K562 (cell line): ENCODE data around the gene F12. TPM values are rescaled to one million over a fixed set of nuclear protein-coding genes. Genes with fewer than 3 reads are reported as not detected.

ENCODE experiments used
- ATAC-seq: fragments of 200-7000 bp; cut with Tn5 transposase; 3 replicates; pipeline ENCODE4 v1.9.1; 2020; ENCODE audit warnings: moderate library complexity
- BruUV-seq: library from RNA; stranded (reverse); fragments of 400-500 nt; replicated peaks from 2 replicates; lab custom pipeline; 2021; lab: Mats Ljungman, UMichigan
- CTCF ChIA-PET: fragments of 300-600 bp; formaldehyde crosslinking; extraction: SDS; loops from one replicate; lab custom pipeline; 2021; ENCODE audit warnings: low intra/inter-chr PET ratio; lab: Yijun Ruan, JAX
- POLR2A ChIA-PET: fragments of 300-600, 350-650 bp; sonication (Branson Sonifier 250); formaldehyde crosslinking; extraction: SDS; loops from one replicate; lab custom pipeline; 2021; ENCODE audit warnings: antibody characterized with exemption, inconsistent platforms; lab: Yijun Ruan, JAX
- DNase-seq, 4 experiments: peaks; one replicate each; pipeline versions ENCODE4 v3.0.0 to v3.0.0-alpha.2; 2011 to 2018; ENCODE audit warnings: low spot score in 3 of 4, mixed read lengths in 3 of 4; ENCODE audit errors: extremely low read depth in 1 of 4
- FAIRE-seq: peaks from 2 replicates; lab custom pipeline; 2011; peaks lifted over from hg19 to GRCh38; lab: Jason Lieb, UNC
- H2AFZ ChIP-seq: 2 replicates; pipeline ENCODE4 v1.6.0; 2011; ENCODE audit warnings: low read depth, low read length, control low read depth, inconsistent platforms
- H3K27ac ChIP-seq: fragments of 200-600 bp; 3 replicates; pipeline ENCODE4 v1.8.0; 2011; ENCODE audit warnings: low read depth, mild to moderate bottlenecking, control low read depth, inconsistent platforms, low read length, moderate library complexity, mixed read lengths; ENCODE audit errors: extremely low read depth
- H3K27me3 ChIP-seq, 2 experiments: fragments of 300-600 bp in 1 of 2; 2 replicates in 1 of 2; 3 replicates in 1 of 2; pipeline versions ENCODE4 v1.6.0 to v1.8.0; 2011; ENCODE audit warnings: inconsistent platforms in 2 of 2, low read length in 2 of 2, mild to moderate bottlenecking in 1 of 2, mixed read lengths in 1 of 2, moderate library complexity in 1 of 2; ENCODE audit not compliant: control insufficient read depth in 2 of 2, insufficient read depth in 2 of 2
- H3K36me3 ChIP-seq: fragments of 300-600 bp; 3 replicates; pipeline ENCODE4 v1.8.0; 2011; ENCODE audit warnings: mild to moderate bottlenecking, low read length, inconsistent platforms; ENCODE audit not compliant: control insufficient read depth, insufficient read depth
- H3K4me1 ChIP-seq, 2 experiments: fragments of 200-600 bp in 1 of 2; replicated peaks in 1 of 2; 2 replicates in 1 of 2; 3 replicates in 1 of 2; pipeline versions ENCODE4 v1.5.1 to v1.8.0; 2011; ENCODE audit warnings: inconsistent platforms in 2 of 2, low read length in 2 of 2, mild to moderate bottlenecking in 1 of 2, mixed read lengths in 1 of 2, moderate library complexity in 1 of 2; ENCODE audit not compliant: control insufficient read depth in 2 of 2, insufficient read depth in 2 of 2
- H3K4me2 ChIP-seq: 2 replicates; pipeline ENCODE4 v1.6.1; 2011; ENCODE audit warnings: low read length, control low read depth, inconsistent platforms, mixed read lengths; ENCODE audit not compliant: insufficient read depth
- H3K4me3 ChIP-seq: fragments of 200-600 bp; sonication (generic), shearing (Covaris generic); 2 replicates; pipeline ENCODE4 v1.5.1; 2016; ENCODE audit warnings: control low read depth, inconsistent platforms
- H3K79me2 ChIP-seq: fragments of 200-600 bp; 3 replicates; pipeline ENCODE4 v1.8.0; 2011; ENCODE audit warnings: low read length, inconsistent platforms; ENCODE audit not compliant: control insufficient read depth, insufficient read depth
- H3K9ac ChIP-seq, 2 experiments: 2 replicates each; pipeline versions ENCODE4 v1.6.0 to v1.6.1; 2011; ENCODE audit warnings: low read depth in 2 of 2, low read length in 2 of 2, control low read depth in 1 of 2, inconsistent platforms in 1 of 2, mild to moderate bottlenecking in 1 of 2, mixed read lengths in 1 of 2; ENCODE audit not compliant: insufficient read depth in 1 of 2
- H3K9me1 ChIP-seq: one replicate; pipeline ENCODE4 v1.6.0; 2011; ENCODE audit warnings: inconsistent platforms, mild to moderate bottlenecking, low read length, moderate library complexity; ENCODE audit not compliant: control insufficient read depth, insufficient read depth
- H3K9me3 ChIP-seq: replicated peaks from 2 replicates; pipeline ENCODE4 v1.5.1; 2011; ENCODE audit warnings: low read depth, low read length, inconsistent platforms; ENCODE audit not compliant: control insufficient read depth, insufficient read depth
- H4K20me1 ChIP-seq: replicated peaks from 2 replicates; pipeline ENCODE4 v1.6.1; 2011; ENCODE audit warnings: low read length, inconsistent platforms, mixed read lengths; ENCODE audit not compliant: control insufficient read depth, insufficient read depth
- STAG1 ChIP-seq: sonication (generic); formaldehyde crosslinking; IDR thresholded peaks from 2 replicates; pipeline ENCODE4 v1.5.0; 2020; ENCODE audit warnings: missing genetic modification reagents, borderline replicate concordance
- ZKSCAN1 ChIP-seq: fragments of 150-350 bp; IDR thresholded peaks from 2 replicates; pipeline ENCODE4 v1.6.1; 2016; ENCODE audit warnings: low read depth, low read length
- WGBS: fragments of 100-300 bp; shearing (Covaris generic); methylation state at CpG from one replicate; pipeline ENCODE4 v1.1.6; 2016; ENCODE audit warnings: low coverage, mixed read lengths; ENCODE audit not compliant: insufficient coverage; ENCODE audit errors: missing lambda C conversion rate; 5-methylcytosine and 5-hydroxymethylcytosine counted together
- in situ Hi-C: fragments of 300-500 bp; cut with MboI; formaldehyde crosslinking; loops from 4 replicates; pipeline ENCODE4 v1.15.0; 2018; ENCODE audit warnings: inconsistent platforms, mixed read lengths
- intact Hi-C: fragments of 100-400 bp; cut with micrococcal nuclease; formaldehyde crosslinking; loops from 2 replicates; pipeline ENCODE4 v1.14.2; 2022
- polyA plus RNA-seq, 8 experiments: library from polyadenylated mRNA; depleted of rRNA in 4 of 8; stranded (reverse) in 5 of 8; unstranded in 3 of 8; fragments of >200 nt; fragmentation: Nextera tagmentation in 2 of 8; fragmentation: Illumina TruSeq in 1 of 8; extraction: Ambion mirVana in 2 of 8; extraction: Trizol in 1 of 8; gene quantifications; 2 replicates each; pipeline versions ENCODE4 v1.2.1 to v1.2.3, GENCODE V29; 2011 to 2014; ENCODE audit warnings: inconsistent platforms in 1 of 8, missing spikeins in 1 of 8
- total RNA-seq, 7 experiments: library from RNA; depleted of rRNA in 6 of 7; stranded (reverse); fragments of >200 nt in 6 of 7; fragmentation: Illumina TruSeq in 2 of 7; extraction: Trizol in 2 of 7; gene quantifications; 2 replicates each; pipeline versions ENCODE4 v1.2.1 to v1.2.3, GENCODE V29; 2011 to 2021; ENCODE audit warnings: low replicate concordance in 1 of 7

The F12 gene
- total and polyA plus RNA-seq, 9 of the 15 experiments (the other 6 are each of a cell fraction or from before 2014, with no cell fraction given): 0.59 to 18.3 (median 3.6) TPM

DNA sequence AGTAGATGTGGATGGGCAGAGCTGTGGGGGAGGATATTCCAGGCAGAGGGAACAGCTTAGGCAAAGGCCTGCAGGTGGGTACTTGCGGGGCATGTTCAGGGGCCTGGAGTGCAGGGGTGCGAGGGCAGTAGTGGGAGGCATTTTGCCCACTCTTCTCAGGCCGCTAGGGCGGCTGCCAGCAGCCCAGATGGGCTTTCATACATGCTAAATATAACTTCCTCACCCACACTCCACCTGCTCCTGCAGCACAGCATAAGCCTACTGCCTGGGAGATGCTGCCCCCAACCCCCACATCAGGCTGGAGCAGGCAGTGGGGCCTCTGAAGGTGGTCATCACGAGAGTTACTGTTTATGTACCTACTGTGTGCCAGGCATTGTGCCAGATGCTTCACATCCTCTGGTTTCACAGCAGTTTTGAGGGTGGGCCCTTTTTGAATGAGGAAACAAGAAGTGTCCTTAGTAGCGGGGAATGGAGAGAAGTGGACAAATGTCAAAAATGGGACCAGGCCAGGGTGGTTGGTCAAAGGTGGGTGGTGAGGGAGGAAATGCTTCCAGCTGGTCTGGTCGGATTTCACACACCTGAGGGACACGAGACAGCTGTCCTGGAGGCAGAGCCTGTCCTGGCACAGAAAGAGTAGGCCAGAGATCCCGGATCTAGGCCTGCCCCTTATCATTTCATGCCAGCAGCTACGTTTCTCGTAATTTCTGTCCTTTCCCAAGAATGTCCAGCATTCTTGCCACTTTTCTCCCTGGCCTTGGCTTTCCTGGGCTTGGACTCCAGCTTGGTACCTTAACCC, 39.5 kb downstream of the F12 start:
- H3K9me1 ChIP-seq: peaks cover 4% of the 10 kb centered on the region
- ChIA-PET CTCF (interaction anchor here (0.6 to 1.2 kb wide), 4 partner anchors 20 to 85 kb away, joined by 3 to 8 read pairs (median 4); no protein-coding TSS in a partner anchor), POLR2A (interaction anchor here (0.6 to 1.7 kb wide), 11 partner anchors 9 to 1191 kb away, joined by 3 to 11 read pairs (median 4); no protein-coding TSS in a partner anchor)
- no peak for DNase-seq
- H3K36me3 ChIP-seq: peaks cover 47% of the 10 kb centered on the region; the same call in 2 of the 3 replicates
- FAIRE-seq: no peak
- in situ Hi-C loops (no loop called here), intact Hi-C loops (loop anchor here (1.0 to 10.0 kb wide), 3 partner anchors 20 to 255 kb away; no protein-coding TSS in a partner anchor)
- H3K27me3 ChIP-seq: no peaks in the 10 kb centered on the region
- H3K27ac ChIP-seq: peak overlapping the region; percentile 51; the same call in 2 of the 3 replicates
- peak overlapping the region; percentile 89 for H3K4me2 ChIP-seq
- peaks cover 52 to 69% of the 10 kb centered on the region in 2 experiments for H3K4me1 ChIP-seq
- H3K79me2 ChIP-seq: peaks cover 24% of the 10 kb centered on the region
- TF ChIP-seq STAG1 (CRISPR knock-in tag) (no peak), ZKSCAN1 (peak; percentile 41; the same call in 1 of the 2 replicates)
- peak overlapping the region in 1 of 2 experiments; percentile 78; a peak in 1 of 4 replicates for H3K9ac ChIP-seq
- no peak overlapping the region for H3K4me3 ChIP-seq
- H4K20me1 ChIP-seq: no peaks in the 10 kb centered on the region
- 67% methylated on average over 11 of the region's 11 CpGs for WGBS
- H3K9me3 ChIP-seq: no peaks in the 10 kb centered on the region
- ATAC-seq: no peak
- no peak overlapping the region for H2AFZ ChIP-seq
- no TSS peak for BruUV-seq
